Measurements from ENCODE around the gene TUBB2A. TPM values are rescaled to one million over a fixed set of nuclear protein-coding genes. Genes with fewer than 3 reads are reported as not detected.
A peak's percentile ranks its signal among the peaks of the same experiment; 100 is the strongest.

Gene TUBB2A
- total and polyA plus RNA-seq, 2 of the 13 experiments (the other 11 are each of a cell fraction or from before 2014, with no cell fraction given): 35.3 to 106 TPM

GRCh38 chr6:3162565-3163247, 5.4 kb upstream of the TUBB2A start (continued):
- TF ChIP-seq TOE1 (CRISPR knock-in tag; IDR thresholded peaks at IDR 0.05): peak; percentile 83; the same call in 1 of the 2 replicates
- peak; percentile 65; the same call in 1 of the 2 replicates for TF ChIP-seq THRA (CRISPR knock-in tag; IDR thresholded peaks at IDR 0.05; ENCODE audit: borderline replicate concordance)
- TF ChIP-seq SALL1 (CRISPR knock-in tag; IDR thresholded peaks at IDR 0.05): peak; percentile 88
- peak; percentile 55; the same call in 1 of the 2 replicates for TF ChIP-seq GMEB2 (CRISPR knock-in tag; IDR thresholded peaks at IDR 0.05; ENCODE audit: low read depth)
- TF ChIP-seq LBX2 (CRISPR knock-in tag; IDR thresholded peaks at IDR 0.05; ENCODE audit: borderline replicate concordance): peak; percentile 64; the same call in 1 of the 2 replicates
- TF ChIP-seq MAFF (IDR thresholded peaks at IDR 0.05; ENCODE audit: low read depth, low read length): no peak
- TF ChIP-seq ZNF574 (CRISPR knock-in tag; IDR thresholded peaks at IDR 0.05): peak; percentile 82
- peak; percentile 87; the same call in 1 of the 2 replicates for TF ChIP-seq FOXC1 (CRISPR knock-in tag; IDR thresholded peaks at IDR 0.05; ENCODE audit: borderline replicate concordance)
- TF ChIP-seq SMYD3 (CRISPR knock-in tag; IDR thresholded peaks at IDR 0.05): no peak
- TF ChIP-seq ZBTB39 (CRISPR knock-in tag; IDR thresholded peaks at IDR 0.05): no peak
- TF ChIP-seq SIX1 (CRISPR knock-in tag; IDR thresholded peaks at IDR 0.05; ENCODE audit: borderline replicate concordance): peak; percentile 36; the same call in 1 of the 2 replicates
- no peak for TF ChIP-seq ZBTB46 (CRISPR knock-in tag; IDR thresholded peaks at IDR 0.05; ENCODE audit: borderline replicate concordance)
- peak; percentile 74 for TF ChIP-seq TAF1 (CRISPR knock-in tag; IDR thresholded peaks at IDR 0.05)
- no peak for TF ChIP-seq GPBP1L1 (CRISPR knock-in tag; IDR thresholded peaks at IDR 0.05)
- peak; percentile 90; the same call in 1 of the 2 replicates for TF ChIP-seq ZNF761 (CRISPR knock-in tag; conservative IDR thresholded peaks at IDR 0.05)
- TF ChIP-seq ZNF773 (CRISPR knock-in tag; IDR thresholded peaks at IDR 0.05; ENCODE audit: borderline replicate concordance): peak; percentile 63; the same call in 1 of the 2 replicates

Data from HepG2 (cell line).